Measurements from ENCODE around the gene COL10A1. TPM values are rescaled to one million over a fixed set of nuclear protein-coding genes. Genes with fewer than 3 reads are reported as not detected.
A peak's percentile ranks its signal among the peaks of the same experiment; 100 is the strongest.
"Not testable (repeated sequence)": the region's sequence is repeated elsewhere in the genome, so short reads cannot be mapped to it uniquely, and the experiment has no call there.

Gene COL10A1
- total RNA-seq, 2 experiments from 2014 or later, result not detected

DNA sequence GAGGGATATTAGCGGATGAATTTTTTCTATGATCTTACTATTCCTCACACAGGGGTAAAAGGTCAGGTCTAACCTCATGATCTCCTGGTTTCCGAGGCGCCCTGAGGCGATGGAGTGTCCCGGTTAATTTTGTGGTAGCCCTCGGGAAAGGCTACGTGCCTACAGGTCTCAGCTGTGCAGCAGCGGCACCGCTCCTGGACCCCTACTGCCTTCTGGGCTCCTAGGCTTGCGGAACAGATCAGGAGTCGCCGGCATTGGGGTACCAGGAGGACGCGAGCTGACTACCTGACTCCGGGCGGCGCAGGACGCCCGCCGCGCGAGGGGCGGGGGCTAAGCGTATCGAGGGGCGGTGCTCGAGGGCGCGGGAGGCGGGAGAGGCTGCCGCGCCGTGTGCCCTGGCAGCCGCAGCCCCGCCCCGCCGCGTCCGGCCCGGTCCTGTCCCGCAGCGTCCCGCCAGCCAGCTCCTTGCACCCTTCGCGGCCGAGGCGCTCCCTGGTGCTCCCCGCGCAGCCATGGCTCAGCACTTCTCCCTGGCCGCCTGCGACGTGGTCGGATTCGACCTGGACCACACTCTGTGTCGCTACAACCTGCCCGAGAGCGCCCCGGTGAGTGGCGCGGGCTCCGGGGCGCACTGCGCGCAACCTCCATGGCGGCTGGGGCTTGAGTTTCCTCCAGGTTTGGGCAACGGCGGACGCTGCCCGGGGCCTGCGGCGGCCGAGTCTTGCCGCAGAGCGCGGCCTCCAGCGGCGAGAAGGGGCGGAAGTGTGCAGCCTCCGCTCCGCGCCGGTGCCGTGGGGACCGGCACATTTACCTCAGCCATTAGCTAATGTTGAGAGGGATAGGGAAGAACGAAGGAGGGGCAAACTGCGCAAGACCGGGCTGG lies 25.3 kb downstream of the COL10A1 start, which contains the start of gene NT5DC1:
TSS of gene NT5DC1 (plus strand) at position 435 of the 883 bp plus-strand sequence. CDS start at position 513, 78 bp downstream.
- H3K4me1 Mint-ChIP-seq, result peaks cover 50% of the 10 kb centered on the region
- H3K27me3 Mint-ChIP-seq, result no peaks in the 10 kb centered on the region
- DNase-seq (peak; percentile 92), ATAC-seq (peak; percentile 93)
- peak within 1 kb of the TSS; percentile 88 for H3K27ac Mint-ChIP-seq
- H3K36me3 Mint-ChIP-seq (ENCODE audit: low read depth), result peaks cover 13% of the 10 kb centered on the region
- POLR2A ChIA-PET, result interaction anchor here (1.4 kb wide), 1 partner anchor 89 kb away, joined by 7 read pairs; no protein-coding TSS in a partner anchor
- CTCF ChIA-PET, result interaction anchor here (0.7 to 3.0 kb wide), 7 partner anchors 11 to 268 kb away, joined by 3 to 14 read pairs (median 3); no protein-coding TSS in a partner anchor
- intact Hi-C loops (cut with DNase I, micrococcal nuclease), result loop anchor here (1.0 to 5.0 kb wide), 8 partner anchors 89 to 582 kb away; partner anchors contain the start of genes RWDD1 (in 2 of the 2), CALHM6 (in 1 of the 2), KPNA5 (in 1 of the 2) and TSPYL1 (in 1 of the 2)
- peak within 1 kb of the TSS; percentile 86 for H3K4me3 Mint-ChIP-seq
- peaks cover 9% of the 10 kb centered on the region for H3K9me3 Mint-ChIP-seq (ENCODE audit: low read depth)

DNA sequence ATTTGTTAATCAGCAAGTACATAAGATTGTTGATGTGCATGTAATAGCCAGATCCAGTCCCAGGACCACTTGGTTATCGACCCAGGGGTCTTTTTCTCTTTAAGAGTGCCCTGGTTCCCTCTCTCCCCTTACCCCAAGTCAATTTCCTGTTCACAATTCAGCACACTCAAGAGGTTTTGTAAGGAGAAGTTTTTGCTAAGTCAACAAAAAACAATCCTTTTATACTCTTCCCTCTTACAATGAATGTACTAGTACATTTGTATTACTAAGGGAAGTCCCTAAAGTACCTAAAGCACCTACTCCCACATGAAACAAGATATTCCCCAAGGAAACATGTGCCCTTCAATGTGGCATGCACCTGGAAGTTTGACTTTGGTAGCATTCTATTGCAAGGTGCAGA lies 26.9 kb downstream of the COL10A1 start:
- peaks cover 9% of the 10 kb centered on the region for H3K36me3 Mint-ChIP-seq (ENCODE audit: low read depth)
- no peak overlapping the region for H3K4me3 Mint-ChIP-seq
- peaks cover 11% of the 10 kb centered on the region for H3K9me3 Mint-ChIP-seq (ENCODE audit: low read depth)
- no peak overlapping the region for H3K27ac Mint-ChIP-seq
- ChIA-PET POLR2A (no interaction called here), CTCF (no interaction called here)
- intact Hi-C loops (cut with DNase I, micrococcal nuclease), result loop anchor here in 1 of 2 experiments (10.0 kb wide), 1 partner anchor 204 kb away; no protein-coding TSS in a partner anchor
- no peaks in the 10 kb centered on the region for H3K27me3 Mint-ChIP-seq
- H3K4me1 Mint-ChIP-seq, result peaks cover 35% of the 10 kb centered on the region
- DNase-seq (no peak), ATAC-seq (no peak)

DNA sequence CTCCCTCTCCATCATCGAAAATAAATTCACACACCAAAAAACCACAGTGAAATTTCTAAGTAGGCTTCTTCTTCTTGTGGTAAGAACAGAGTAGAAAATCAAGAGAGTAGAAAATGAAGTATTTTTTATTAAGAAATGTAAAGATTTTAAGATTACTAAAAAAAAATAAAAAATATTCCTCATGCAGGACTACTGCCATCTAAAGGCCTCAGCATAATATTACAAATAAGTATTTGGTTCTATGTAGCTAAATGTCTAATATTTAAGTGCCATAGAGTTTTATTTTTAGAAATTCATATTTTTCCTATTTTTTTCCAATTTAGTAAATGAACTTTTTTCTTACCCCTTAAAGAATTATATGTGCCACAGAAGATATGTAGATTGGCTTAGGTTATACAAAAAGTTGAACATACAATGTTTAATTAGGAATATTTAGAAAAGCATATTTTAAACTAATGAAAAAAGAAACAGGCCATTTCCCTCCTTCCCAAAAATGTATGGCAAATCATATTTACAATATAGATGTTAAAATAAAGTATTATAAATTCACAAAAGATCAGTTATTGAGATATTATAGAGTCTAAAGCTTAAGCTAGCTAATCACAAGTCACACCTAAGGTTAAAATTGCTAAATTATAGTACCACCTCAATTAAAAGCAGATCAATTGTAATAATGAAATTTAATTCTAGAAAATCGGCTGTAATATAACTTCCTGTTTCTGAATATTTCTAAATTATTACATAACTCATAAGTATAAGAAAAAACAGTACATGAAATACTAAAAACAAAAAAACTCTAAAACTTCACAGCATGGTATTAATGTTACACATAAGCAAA lies 28.7 kb downstream of the COL10A1 start:
- intact Hi-C loops (cut with DNase I, micrococcal nuclease), result loop anchor here in 1 of 2 experiments (10.0 kb wide), 1 partner anchor 202 kb away; no protein-coding TSS in a partner anchor
- CTCF ChIA-PET, result interaction anchor here (0.8 to 1.6 kb wide), 4 partner anchors 26 to 86 kb away, joined by 3 to 6 read pairs (median 3); no protein-coding TSS in a partner anchor
- no peak overlapping the region for H3K4me3 Mint-ChIP-seq
- peaks cover 18% of the 10 kb centered on the region for H3K4me1 Mint-ChIP-seq
- H3K27ac Mint-ChIP-seq, result no peak overlapping the region
- DNase-seq (no peak), ATAC-seq (no peak)
- POLR2A ChIA-PET, result no interaction called here
- peaks cover 11% of the 10 kb centered on the region for H3K9me3 Mint-ChIP-seq (ENCODE audit: low read depth)
- H3K27me3 Mint-ChIP-seq, result no peaks in the 10 kb centered on the region
- peaks cover 1% of the 10 kb centered on the region for H3K36me3 Mint-ChIP-seq (ENCODE audit: low read depth)

DNA sequence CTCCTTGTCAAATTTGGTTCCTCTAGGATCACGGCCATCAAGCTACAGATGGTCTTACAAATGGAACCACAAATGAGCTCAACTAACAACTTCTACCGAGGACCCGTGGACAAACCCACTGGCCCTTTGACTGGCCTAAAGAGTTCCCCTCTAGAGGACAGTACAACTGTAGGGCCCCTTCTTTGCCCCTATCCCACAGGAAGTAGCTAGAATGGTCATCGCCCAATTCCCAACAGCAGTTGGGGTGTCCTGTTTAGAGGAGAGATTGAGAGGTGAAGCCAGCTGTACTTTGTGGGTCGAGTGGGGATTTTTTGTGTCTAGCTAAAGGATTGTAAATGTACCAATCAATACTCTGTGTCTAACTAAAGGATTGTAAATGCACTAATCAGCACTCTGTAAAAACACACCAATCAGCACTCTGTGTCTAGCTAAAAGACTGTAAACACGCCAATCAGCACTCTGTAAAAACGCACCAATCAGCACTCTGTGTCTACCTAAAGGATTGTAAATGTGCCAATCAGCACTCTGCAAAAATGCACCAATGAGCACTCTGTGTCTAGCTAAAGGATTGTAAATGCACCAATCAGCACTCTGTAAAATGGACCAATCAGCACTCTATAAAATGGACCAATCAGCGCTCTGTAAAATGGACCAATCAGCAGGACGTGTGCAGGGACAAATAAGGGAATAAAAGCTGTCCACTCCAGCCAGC lies 29.7 kb downstream of the COL10A1 start:
- intact Hi-C loops (cut with DNase I, micrococcal nuclease), result loop anchor here in 1 of 2 experiments (10.0 kb wide), 1 partner anchor 201 kb away; no protein-coding TSS in a partner anchor
- H3K27ac Mint-ChIP-seq; ATAC-seq; H3K4me3 Mint-ChIP-seq; POLR2A ChIA-PET; H3K4me1 Mint-ChIP-seq; DNase-seq; H3K27me3 Mint-ChIP-seq; H3K36me3 Mint-ChIP-seq (ENCODE audit: low read depth): not testable (repeated sequence)
- CTCF ChIA-PET, result interaction anchor here (1.0 to 1.6 kb wide), 3 partner anchors 9 to 85 kb away, joined by 3 to 7 read pairs (median 6); no protein-coding TSS in a partner anchor
- peaks cover 11% of the 10 kb centered on the region for H3K9me3 Mint-ChIP-seq (ENCODE audit: low read depth)

DNA sequence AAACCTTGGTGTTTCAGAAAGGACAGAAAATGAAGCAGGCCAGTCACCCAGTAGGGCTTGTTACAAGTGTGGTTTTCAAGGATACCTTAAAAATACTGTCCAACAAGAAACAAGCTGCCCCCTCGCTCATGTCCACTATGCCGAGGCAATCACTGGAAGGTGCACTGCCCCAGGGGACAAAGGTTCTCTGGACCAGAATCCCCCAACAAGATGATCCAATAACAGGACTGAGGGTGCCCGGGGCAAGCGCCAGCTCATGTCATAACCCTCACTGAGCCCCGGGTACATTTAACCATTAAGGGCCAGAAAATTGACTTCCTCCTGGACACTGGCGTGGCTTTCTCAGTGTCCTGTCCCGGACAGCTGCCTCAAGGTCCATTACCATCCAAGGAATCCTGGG lies 31.9 kb downstream of the COL10A1 start:
- peaks cover 11% of the 10 kb centered on the region for H3K9me3 Mint-ChIP-seq (ENCODE audit: low read depth)
- no peak overlapping the region for H3K4me3 Mint-ChIP-seq
- intact Hi-C loops (cut with DNase I, micrococcal nuclease), result loop anchor here in 1 of 2 experiments (10.0 kb wide), 1 partner anchor 199 kb away; no protein-coding TSS in a partner anchor
- ATAC-seq (no peak), DNase-seq (no peak)
- peaks cover 1% of the 10 kb centered on the region for H3K36me3 Mint-ChIP-seq (ENCODE audit: low read depth)
- no peaks in the 10 kb centered on the region for H3K27me3 Mint-ChIP-seq
- H3K27ac Mint-ChIP-seq, result no peak overlapping the region
- H3K4me1 Mint-ChIP-seq, result no peaks in the 10 kb centered on the region
- POLR2A ChIA-PET, result no interaction called here
- CTCF ChIA-PET, result interaction anchor here (1.2 kb wide), 1 partner anchor 19 kb away, joined by 3 read pairs; no protein-coding TSS in a partner anchor

DNA sequence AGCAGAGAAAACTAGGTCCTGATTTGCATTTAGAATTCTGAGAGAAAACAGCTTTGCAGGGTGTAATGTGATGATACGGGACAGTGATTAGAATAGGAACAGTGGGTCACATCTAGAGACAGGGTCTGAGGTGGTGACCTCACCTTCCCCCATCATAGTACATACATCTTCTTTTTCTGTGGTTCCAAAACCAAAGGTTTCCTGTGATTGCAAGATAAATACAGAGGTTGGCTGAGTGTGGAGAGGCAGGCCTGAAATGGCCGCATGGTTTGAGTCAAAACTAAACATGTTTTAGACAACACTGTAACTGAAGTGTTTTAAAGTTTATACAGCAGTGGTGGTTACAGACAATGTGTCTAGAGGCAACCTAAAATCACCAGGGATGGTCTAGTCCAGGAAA lies 35.7 kb downstream of the COL10A1 start:
- H3K4me3 Mint-ChIP-seq, result no peak overlapping the region
- no peaks in the 10 kb centered on the region for H3K4me1 Mint-ChIP-seq
- H3K9me3 Mint-ChIP-seq (ENCODE audit: low read depth), result no peaks in the 10 kb centered on the region
- H3K27ac Mint-ChIP-seq, result no peak overlapping the region
- no peak for ATAC-seq
- intact Hi-C loops (cut with DNase I, micrococcal nuclease), result loop anchor here in 1 of 2 experiments (10.0 kb wide), 1 partner anchor 195 kb away; no protein-coding TSS in a partner anchor
- peaks cover 2% of the 10 kb centered on the region for H3K27me3 Mint-ChIP-seq
- no peaks in the 10 kb centered on the region for H3K36me3 Mint-ChIP-seq (ENCODE audit: low read depth)
- POLR2A ChIA-PET, result no interaction called here
- CTCF ChIA-PET, result no interaction called here
- DNase-seq, result no peak

DNA sequence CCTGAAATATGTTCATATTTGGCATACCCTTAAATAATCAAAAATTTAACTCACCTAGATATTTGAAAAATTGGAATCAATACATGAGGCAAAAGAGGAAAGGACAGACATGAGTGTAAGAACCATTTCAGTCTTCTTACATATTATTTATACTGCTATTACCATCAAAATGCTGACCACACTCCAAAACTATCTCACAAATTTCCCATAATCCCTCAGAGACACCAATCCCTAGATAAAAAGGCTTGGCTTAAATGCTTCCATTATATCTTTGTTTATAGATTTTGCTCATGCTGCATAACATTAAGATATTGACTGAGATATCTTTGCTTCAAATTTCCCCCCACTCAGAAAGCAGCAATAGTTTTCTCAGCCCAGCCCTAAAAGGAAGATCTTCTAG lies 37.0 kb downstream of the COL10A1 start:
- H3K27me3 Mint-ChIP-seq, result peaks cover 4% of the 10 kb centered on the region
- ChIA-PET CTCF (no interaction called here), POLR2A (no interaction called here)
- no peaks in the 10 kb centered on the region for H3K36me3 Mint-ChIP-seq (ENCODE audit: low read depth)
- H3K27ac Mint-ChIP-seq, result no peak overlapping the region
- H3K9me3 Mint-ChIP-seq (ENCODE audit: low read depth), result no peaks in the 10 kb centered on the region
- DNase-seq (no peak), ATAC-seq (no peak)
- H3K4me1 Mint-ChIP-seq, result no peaks in the 10 kb centered on the region
- intact Hi-C loops (cut with DNase I, micrococcal nuclease), result no loop called here
- no peak overlapping the region for H3K4me3 Mint-ChIP-seq

DNA sequence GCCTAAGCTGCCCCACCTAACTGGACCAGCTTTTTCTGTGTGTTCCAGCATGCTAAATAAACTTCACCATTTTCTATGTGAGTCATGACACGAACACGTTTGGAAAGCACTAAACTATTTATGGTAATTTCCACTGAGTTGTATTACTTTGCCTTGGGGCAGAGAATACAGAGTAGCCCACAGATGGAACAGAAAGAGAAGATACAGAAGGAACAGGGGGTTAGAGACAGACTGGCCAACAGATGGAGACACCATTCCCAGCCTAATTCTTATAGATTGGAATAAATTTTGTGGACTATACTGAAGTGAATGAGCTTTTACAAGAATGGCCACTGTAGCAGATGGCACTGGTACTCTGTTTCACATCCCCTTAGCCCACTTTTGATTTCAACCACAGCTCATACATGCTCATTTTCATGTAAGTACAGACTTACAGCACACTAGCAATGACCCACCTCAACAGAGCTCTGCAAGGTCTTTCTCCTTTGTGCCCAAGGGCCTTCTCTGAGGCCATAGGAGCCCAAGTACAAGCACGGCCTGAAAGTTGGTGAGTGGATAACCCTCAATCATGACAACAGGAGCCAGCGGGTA lies 38.4 kb downstream of the COL10A1 start:
- intact Hi-C loops (cut with DNase I, micrococcal nuclease), result no loop called here
- no peak overlapping the region for H3K4me3 Mint-ChIP-seq
- ChIA-PET CTCF (interaction anchor here (0.6 to 2.1 kb wide), 2 partner anchors 8 to 703 kb away, joined by 3 to 7 read pairs; no protein-coding TSS in a partner anchor), POLR2A (no interaction called here)
- no peaks in the 10 kb centered on the region for H3K9me3 Mint-ChIP-seq (ENCODE audit: low read depth)
- H3K4me1 Mint-ChIP-seq, result no peaks in the 10 kb centered on the region
- peaks cover 11% of the 10 kb centered on the region for H3K27me3 Mint-ChIP-seq
- no peaks in the 10 kb centered on the region for H3K36me3 Mint-ChIP-seq (ENCODE audit: low read depth)
- H3K27ac Mint-ChIP-seq, result no peak overlapping the region
- no peak for DNase-seq
- ATAC-seq, result no peak

DNA sequence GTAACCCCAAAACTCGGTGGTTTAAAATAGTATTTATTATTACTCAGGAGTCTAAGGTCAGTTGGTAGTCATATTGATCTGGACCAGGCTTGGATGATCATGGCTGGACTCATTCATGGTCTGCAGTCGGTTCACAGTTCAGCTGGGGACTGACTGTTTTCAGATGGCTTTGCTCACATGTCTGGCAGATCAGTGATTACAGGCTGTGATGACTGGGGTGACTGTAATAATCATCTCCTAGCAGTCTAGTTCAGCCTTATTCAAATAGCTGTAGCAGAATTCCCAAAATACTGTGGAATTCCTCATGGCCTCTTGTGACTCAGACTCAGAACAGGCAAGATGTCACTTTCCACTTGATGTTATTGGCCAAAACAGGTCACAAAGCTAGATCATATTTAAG lies 41.6 kb downstream of the COL10A1 start:
- ChIA-PET CTCF (interaction anchor here (0.7 kb wide), 1 partner anchor 1143 kb away, joined by 3 read pairs; no protein-coding TSS in a partner anchor), POLR2A (no interaction called here)
- intact Hi-C loops (cut with DNase I, micrococcal nuclease), result no loop called here
- Mint-ChIP-seq H3K4me3 (no peak overlapping the region), H3K27ac (no peak overlapping the region), H3K4me1 (no peaks in the 10 kb centered on the region), H3K27me3 (peaks cover 16% of the 10 kb centered on the region), H3K9me3 (ENCODE audit: low read depth) (no peaks in the 10 kb centered on the region), H3K36me3 (ENCODE audit: low read depth) (no peaks in the 10 kb centered on the region)
- DNase-seq (no peak), ATAC-seq (no peak)

DNA sequence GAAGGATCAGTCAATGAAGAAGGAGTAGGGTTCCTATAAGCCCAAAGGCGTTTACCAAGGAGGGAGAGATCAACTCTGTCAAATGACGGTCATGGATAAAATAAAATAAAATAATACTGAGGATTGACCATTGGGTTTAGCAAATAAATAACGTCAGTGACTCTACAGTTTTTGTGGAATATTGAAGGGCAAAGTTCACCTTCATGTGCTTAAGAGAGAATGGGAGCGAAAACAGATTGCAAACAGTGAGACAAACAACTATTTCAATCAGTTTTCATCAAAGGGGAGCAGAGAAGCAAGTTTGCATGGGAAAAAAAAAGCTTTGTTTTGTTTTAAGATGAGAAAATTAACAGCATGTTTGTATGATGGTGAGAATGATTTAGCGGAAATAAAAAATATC lies 42.9 kb downstream of the COL10A1 start:
- Mint-ChIP-seq H3K4me1 (no peaks in the 10 kb centered on the region), H3K36me3 (ENCODE audit: low read depth) (no peaks in the 10 kb centered on the region), H3K27me3 (peaks cover 22% of the 10 kb centered on the region), H3K27ac (no peak overlapping the region), H3K4me3 (no peak overlapping the region), H3K9me3 (ENCODE audit: low read depth) (no peaks in the 10 kb centered on the region)
- DNase-seq, result no peak
- intact Hi-C loops (cut with DNase I, micrococcal nuclease), result no loop called here
- no peak for ATAC-seq
- POLR2A ChIA-PET, result no interaction called here
- CTCF ChIA-PET, result no interaction called here

Measured in activated CD4-positive, alpha-beta T cell treated with anti-CD3 and anti-CD28 coated beads for 36 hours (primary cell).